Sigmoid colon (tissue), 4 donors: Measurements from ENCODE around the gene APH1A.
"Not testable (repeated sequence)": the region's sequence is repeated elsewhere in the genome, so short reads cannot be mapped to it uniquely, and the experiment has no call there.

Experiments used
- POLR2A ChIP-seq, 2 donors: fragments of 450-650 bp; IDR thresholded peaks; one replicate each; pipeline ENCODE4 v1.6.1; 2016; ENCODE audit warnings: antibody characterized with exemption in 2 of 2, mild to moderate bottlenecking in 2 of 2, moderate library complexity in 2 of 2
- POLR2AphosphoS5 ChIP-seq, 4 donors: sonication (generic); formaldehyde crosslinking; IDR thresholded peaks; one replicate each; pipeline ENCODE4 v1.6.1; 2017; ENCODE audit warnings: antibody characterized with exemption in 4 of 4
- TF ChIP-seq, protein P1 (sequence below), 4 experiments: fragments of 450-650 bp in 3 of 4; fragments of 200-600 bp in 1 of 4; IDR thresholded peaks; one replicate each; pipeline ENCODE4 v1.5.1; 2016 to 2019; ENCODE audit warnings: antibody characterized with exemption in 4 of 4, mild to moderate bottlenecking in 3 of 4, moderate library complexity in 2 of 4

DNA sequence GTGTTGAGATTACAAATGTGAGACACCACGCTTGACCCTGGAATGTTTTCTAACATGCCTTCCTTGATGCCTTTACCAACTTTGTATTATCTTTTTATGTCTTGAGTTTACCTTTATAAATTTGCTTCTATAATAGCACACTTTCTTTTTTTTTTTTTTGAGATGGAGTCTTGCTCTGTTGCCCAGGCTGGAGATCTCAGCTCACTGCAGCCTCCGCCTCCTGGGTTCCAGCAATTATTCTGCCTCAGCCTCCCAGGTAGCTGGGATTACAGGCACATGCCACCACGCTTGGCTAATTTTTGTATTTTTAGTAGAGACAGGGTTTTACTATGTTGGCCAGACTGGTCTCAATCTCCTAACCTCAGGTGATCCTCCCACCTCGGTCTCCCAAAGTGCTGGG is 45.9 kb upstream of the APH1A start:
- TF ChIP-seq, protein P1, sequence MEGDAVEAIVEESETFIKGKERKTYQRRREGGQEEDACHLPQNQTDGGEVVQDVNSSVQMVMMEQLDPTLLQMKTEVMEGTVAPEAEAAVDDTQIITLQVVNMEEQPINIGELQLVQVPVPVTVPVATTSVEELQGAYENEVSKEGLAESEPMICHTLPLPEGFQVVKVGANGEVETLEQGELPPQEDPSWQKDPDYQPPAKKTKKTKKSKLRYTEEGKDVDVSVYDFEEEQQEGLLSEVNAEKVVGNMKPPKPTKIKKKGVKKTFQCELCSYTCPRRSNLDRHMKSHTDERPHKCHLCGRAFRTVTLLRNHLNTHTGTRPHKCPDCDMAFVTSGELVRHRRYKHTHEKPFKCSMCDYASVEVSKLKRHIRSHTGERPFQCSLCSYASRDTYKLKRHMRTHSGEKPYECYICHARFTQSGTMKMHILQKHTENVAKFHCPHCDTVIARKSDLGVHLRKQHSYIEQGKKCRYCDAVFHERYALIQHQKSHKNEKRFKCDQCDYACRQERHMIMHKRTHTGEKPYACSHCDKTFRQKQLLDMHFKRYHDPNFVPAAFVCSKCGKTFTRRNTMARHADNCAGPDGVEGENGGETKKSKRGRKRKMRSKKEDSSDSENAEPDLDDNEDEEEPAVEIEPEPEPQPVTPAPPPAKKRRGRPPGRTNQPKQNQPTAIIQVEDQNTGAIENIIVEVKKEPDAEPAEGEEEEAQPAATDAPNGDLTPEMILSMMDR (IDR thresholded peaks at IDR 0.05), result not testable (repeated sequence)
- not testable (repeated sequence) for TF ChIP-seq POLR2AphosphoS5, POLR2A (IDR thresholded peaks at IDR 0.05)
